Nephron progenitor cell (in vitro differentiated cells): ENCODE measurements around the gene RASGEF1C.

ENCODE experiments used
- DNase-seq: peaks from one replicate; pipeline ENCODE4 v3.0.0; 2021
- H3K27ac Mint-ChIP-seq: 2 replicates; pipeline ENCODE4 v1.8.0; 2021; ENCODE audit warnings: mild to moderate bottlenecking, moderate library complexity, mixed read lengths
- H3K27me3 Mint-ChIP-seq: 2 replicates; pipeline ENCODE4 v1.8.0; 2021; ENCODE audit warnings: mild to moderate bottlenecking, low read depth, mixed read lengths; ENCODE audit not compliant: poor library complexity
- H3K36me3 Mint-ChIP-seq: 2 replicates; pipeline ENCODE4 v1.8.0; 2021; ENCODE audit warnings: low read depth, mixed read lengths
- H3K4me1 Mint-ChIP-seq: 2 replicates; pipeline ENCODE4 v1.8.0; 2021; ENCODE audit warnings: mixed read lengths
- H3K4me3 Mint-ChIP-seq: 2 replicates; pipeline ENCODE4 v1.8.0; 2021; ENCODE audit warnings: mild to moderate bottlenecking, moderate library complexity, mixed read lengths
- H3K9me3 Mint-ChIP-seq: 2 replicates; pipeline ENCODE4 v1.8.0; 2021; ENCODE audit warnings: mild to moderate bottlenecking, moderate library complexity, mixed read lengths
- TF ChIP-seq, protein P1 (sequence below): fragments of 200-600 bp; sonication (generic); IDR thresholded peaks from 2 replicates; pipeline ENCODE4 v1.5.0; 2021; ENCODE audit warnings: antibody characterized with exemption

RASGEF1C gene

DNA sequence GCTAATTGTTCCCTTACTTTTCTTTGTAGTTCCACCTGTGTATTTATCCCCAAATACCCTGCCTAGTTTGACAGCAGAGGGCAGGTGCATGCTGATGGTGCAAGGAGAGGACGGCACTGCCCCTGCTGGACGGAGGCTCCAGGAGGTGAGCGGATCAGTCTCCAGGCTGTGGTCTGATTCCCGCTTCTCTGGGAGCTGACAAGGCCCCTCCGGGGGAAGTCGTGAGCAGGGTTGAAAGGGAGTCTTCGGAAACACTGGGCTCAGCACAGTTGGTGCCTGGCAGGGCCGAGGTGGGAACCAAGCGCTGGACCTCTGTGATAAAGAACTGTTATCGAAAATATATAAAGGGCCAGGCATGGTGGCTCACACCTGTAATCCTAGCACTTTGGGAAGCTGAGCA is 52.9 kb downstream of the RASGEF1C start:
- H3K9me3 Mint-ChIP-seq = peaks cover 37% of the 10 kb centered on the region
- no peak overlapping the region for H3K4me3 Mint-ChIP-seq
- TF ChIP-seq, protein P1, sequence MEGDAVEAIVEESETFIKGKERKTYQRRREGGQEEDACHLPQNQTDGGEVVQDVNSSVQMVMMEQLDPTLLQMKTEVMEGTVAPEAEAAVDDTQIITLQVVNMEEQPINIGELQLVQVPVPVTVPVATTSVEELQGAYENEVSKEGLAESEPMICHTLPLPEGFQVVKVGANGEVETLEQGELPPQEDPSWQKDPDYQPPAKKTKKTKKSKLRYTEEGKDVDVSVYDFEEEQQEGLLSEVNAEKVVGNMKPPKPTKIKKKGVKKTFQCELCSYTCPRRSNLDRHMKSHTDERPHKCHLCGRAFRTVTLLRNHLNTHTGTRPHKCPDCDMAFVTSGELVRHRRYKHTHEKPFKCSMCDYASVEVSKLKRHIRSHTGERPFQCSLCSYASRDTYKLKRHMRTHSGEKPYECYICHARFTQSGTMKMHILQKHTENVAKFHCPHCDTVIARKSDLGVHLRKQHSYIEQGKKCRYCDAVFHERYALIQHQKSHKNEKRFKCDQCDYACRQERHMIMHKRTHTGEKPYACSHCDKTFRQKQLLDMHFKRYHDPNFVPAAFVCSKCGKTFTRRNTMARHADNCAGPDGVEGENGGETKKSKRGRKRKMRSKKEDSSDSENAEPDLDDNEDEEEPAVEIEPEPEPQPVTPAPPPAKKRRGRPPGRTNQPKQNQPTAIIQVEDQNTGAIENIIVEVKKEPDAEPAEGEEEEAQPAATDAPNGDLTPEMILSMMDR = no peak
- no peak for DNase-seq
- peaks cover 9% of the 10 kb centered on the region for H3K36me3 Mint-ChIP-seq
- peaks cover 25% of the 10 kb centered on the region for H3K4me1 Mint-ChIP-seq
- no peak overlapping the region for H3K27ac Mint-ChIP-seq
- peaks cover 12% of the 10 kb centered on the region for H3K27me3 Mint-ChIP-seq

DNA sequence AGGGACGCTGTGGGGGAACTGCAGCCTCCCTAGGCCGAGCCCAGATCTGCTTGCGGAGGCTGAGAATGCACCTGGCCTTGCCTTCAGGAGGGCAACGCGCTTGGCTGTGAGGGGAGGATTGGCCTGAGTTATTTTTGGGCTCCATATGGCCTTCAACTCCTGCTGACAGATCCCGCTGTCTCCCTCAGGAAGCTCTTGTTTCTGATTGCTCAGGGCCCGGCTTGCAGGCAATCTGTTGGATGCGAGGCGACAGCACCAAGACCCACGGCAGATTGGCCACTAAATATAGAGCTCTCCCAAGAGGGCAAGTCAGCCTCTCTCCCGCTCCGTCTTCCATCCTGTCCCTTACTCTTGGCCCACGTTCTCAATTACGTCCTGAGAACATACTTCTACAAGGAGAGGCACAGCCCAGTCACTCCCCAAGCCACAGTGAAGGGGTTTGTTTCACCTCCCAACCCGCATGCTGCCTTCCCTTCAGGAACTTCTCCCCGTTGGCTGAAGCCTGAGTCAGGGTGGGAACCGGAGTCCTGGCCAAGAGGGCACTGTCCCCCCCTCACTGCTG is 53.6 kb downstream of the RASGEF1C start:
- peak overlapping the region; percentile 73 for H3K27ac Mint-ChIP-seq

DNA sequence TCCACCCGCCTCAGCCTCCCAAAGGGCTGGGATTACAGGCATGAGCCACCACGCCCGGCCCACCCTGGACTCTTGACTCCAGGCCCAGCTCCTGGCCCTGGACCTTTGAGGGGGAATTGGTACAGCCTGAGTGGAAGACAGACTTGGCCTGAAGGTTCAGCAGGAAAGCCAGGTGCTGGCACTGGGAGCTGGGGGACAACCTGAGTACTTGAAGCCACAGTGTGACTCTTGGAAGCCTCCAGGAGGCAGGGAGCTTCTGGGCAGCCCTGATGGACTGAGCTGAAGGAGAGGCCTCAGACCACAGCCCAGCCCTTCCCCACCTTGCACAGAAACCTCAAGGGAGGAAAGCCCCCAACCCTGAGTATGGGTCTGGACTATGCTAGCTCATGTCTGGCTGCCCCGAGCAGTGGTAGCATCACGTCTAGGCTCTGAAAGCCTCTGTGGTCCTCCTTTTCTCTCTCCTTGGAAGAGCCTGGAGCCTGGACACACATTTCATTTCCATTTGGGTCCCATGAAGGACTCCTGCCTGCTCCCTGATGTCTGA is 54.1 kb downstream of the RASGEF1C start:
- Mint-ChIP-seq H3K4me1 (peaks cover 13% of the 10 kb centered on the region), H3K36me3 (peaks cover 10% of the 10 kb centered on the region), H3K27ac (no peak overlapping the region), H3K9me3 (peaks cover 45% of the 10 kb centered on the region), H3K27me3 (peaks cover 10% of the 10 kb centered on the region), H3K4me3 (no peak overlapping the region)
- DNase-seq = no peak
- TF ChIP-seq, protein P1 = no peak

More for the DNA sequence above, 53.6 kb downstream of the RASGEF1C start:
- Mint-ChIP-seq H3K36me3 (peaks cover 9% of the 10 kb centered on the region), H3K4me3 (no peak overlapping the region), H3K4me1 (peaks cover 18% of the 10 kb centered on the region), H3K27me3 (peaks cover 11% of the 10 kb centered on the region), H3K9me3 (peaks cover 40% of the 10 kb centered on the region)
- no peak for DNase-seq
- TF ChIP-seq, protein P1 = no peak

DNA sequence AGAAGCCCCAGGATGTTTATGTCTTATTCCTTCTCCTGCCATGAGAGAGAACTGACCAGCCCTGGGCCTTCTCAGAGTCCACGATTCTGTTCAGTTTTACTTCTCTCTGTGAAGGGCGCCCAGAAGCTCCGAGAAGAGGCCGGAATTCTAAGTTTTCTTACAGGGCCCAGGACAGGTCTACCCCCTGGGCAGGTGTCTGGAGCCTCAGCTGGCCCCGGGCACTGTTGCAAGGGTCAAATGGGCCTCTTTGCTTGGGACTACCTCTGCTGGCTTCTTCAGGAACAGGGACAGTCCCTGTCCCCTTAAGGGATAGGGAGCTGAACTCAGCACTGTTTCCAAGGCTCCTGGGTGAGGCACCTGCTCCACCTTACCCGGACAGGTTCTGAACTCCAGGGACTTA is 55.0 kb downstream of the RASGEF1C start:
- Mint-ChIP-seq H3K36me3 (peaks cover 8% of the 10 kb centered on the region), H3K27ac (no peak overlapping the region), H3K4me1 (peaks cover 6% of the 10 kb centered on the region), H3K9me3 (peaks cover 46% of the 10 kb centered on the region), H3K27me3 (peaks cover 10% of the 10 kb centered on the region), H3K4me3 (no peak overlapping the region)
- TF ChIP-seq, protein P1 = no peak
- DNase-seq = no peak

DNA sequence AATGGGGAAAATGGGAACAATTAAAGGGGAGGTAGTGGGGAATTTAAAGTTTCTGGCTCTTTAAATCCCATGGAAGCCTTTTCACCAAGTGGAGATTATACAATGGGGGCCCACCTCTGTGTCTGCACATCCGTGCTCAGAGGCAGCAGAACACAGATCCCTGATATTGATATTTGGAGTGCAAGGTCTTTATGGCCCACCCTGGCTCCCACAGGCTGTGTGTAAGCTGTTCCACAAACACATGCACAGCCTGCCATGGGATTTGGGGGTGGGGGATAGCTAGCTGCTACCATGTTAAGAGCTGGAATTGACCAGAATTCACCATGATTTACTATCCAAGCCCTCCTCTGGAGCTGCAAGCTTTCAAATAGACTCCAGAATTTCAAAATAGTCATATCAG is 55.9 kb downstream of the RASGEF1C start:
- TF ChIP-seq, protein P1 = no peak
- Mint-ChIP-seq H3K36me3 (peaks cover 8% of the 10 kb centered on the region), H3K27me3 (peaks cover 10% of the 10 kb centered on the region), H3K4me1 (peaks cover 6% of the 10 kb centered on the region), H3K9me3 (peaks cover 46% of the 10 kb centered on the region), H3K4me3 (no peak overlapping the region), H3K27ac (no peak overlapping the region)
- no peak for DNase-seq
